HG03159 (cell line): ENCODE data around the gene PGRMC2.

Experiments
- ATAC-seq: cut with Tn5 transposase; IDR thresholded peaks from one replicate; pipeline ENCODE4 v1.9.1; 2021; ENCODE audit warnings: mild to moderate bottlenecking, moderate library complexity; ENCODE audit not compliant: unreplicated experiment

Gene PGRMC2

GRCh38 chr4:128299848-128300247 is 12.2 kb upstream of the PGRMC2 start:
- ATAC-seq, result no peak

- peak; percentile 79 for ATAC-seq
Observed at GRCh38 chr4:128298852-128299251, 11.2 kb upstream of the PGRMC2 start.

- ATAC-seq, result no peak
Observed at GRCh38 chr4:128298146-128298758, 10.6 kb upstream of the PGRMC2 start.

- no peak for ATAC-seq
Observed at GRCh38 chr4:128295255-128295654, 7.6 kb upstream of the PGRMC2 start.

GRCh38 chr4:128294464-128294863 is 6.9 kb upstream of the PGRMC2 start:
- ATAC-seq, result no peak

GRCh38 chr4:128292349-128292748 is 4.7 kb upstream of the PGRMC2 start:
- ATAC-seq, result no peak

- no peak for ATAC-seq
Observed at GRCh38 chr4:128291096-128291495, 3.5 kb upstream of the PGRMC2 start.

- no peak for ATAC-seq
Observed at GRCh38 chr4:128290526-128290925, 2.9 kb upstream of the PGRMC2 start.

- no peak for ATAC-seq
Observed at GRCh38 chr4:128289523-128290158, 2.0 kb upstream of the PGRMC2 start.

GRCh38 chr4:128288689-128289106 is 1.1 kb upstream of the PGRMC2 start:
- no peak for ATAC-seq

GRCh38 chr4:128287871-128288688 is 467 bp upstream of the PGRMC2 start:
- ATAC-seq, result peak; percentile 79

- ATAC-seq, result peak; percentile 21
Observed at GRCh38 chr4:128286474-128287058, 1.0 kb downstream of the PGRMC2 start.

- no peak for ATAC-seq
Observed at GRCh38 chr4:128285085-128285997, 2.3 kb downstream of the PGRMC2 start.

GRCh38 chr4:128284317-128284716 is 3.3 kb downstream of the PGRMC2 start:
- no peak for ATAC-seq

- no peak for ATAC-seq
Observed at GRCh38 chr4:128283071-128283470, 4.5 kb downstream of the PGRMC2 start.

GRCh38 chr4:128282516-128282915 is 5.1 kb downstream of the PGRMC2 start:
- no peak for ATAC-seq

GRCh38 chr4:128281354-128281753 is 6.3 kb downstream of the PGRMC2 start:
- no peak for ATAC-seq

GRCh38 chr4:128279624-128280225 is 7.9 kb downstream of the PGRMC2 start:
- ATAC-seq, result no peak

- no peak for ATAC-seq
Observed at GRCh38 chr4:128277856-128278255, 9.8 kb downstream of the PGRMC2 start.

- no peak for ATAC-seq
Observed at GRCh38 chr4:128275346-128275745, 12.3 kb downstream of the PGRMC2 start.
